ENCODE results near the gene PREP. TPM values are rescaled to one million over a fixed set of nuclear protein-coding genes. Genes with fewer than 3 reads are reported as not detected.
"Not testable (repeated sequence)": the region's sequence is repeated elsewhere in the genome, so short reads cannot be mapped to it uniquely, and the experiment has no call there.

The PREP gene
- total RNA-seq, 1 donor from 2014 or later = 22.1 TPM

- DNase-seq (ENCODE audit: low spot score) = no peak
Measured at GRCh38 chr6:105270511-105270910, 132.4 kb downstream of the PREP start.

- no peak for DNase-seq (ENCODE audit: low spot score)
Measured at GRCh38 chr6:105269390-105269789, 133.5 kb downstream of the PREP start.

- no peak for DNase-seq (ENCODE audit: low spot score)
Measured at GRCh38 chr6:105263685-105264610, 138.9 kb downstream of the PREP start.

GRCh38 chr6:105259913-105260889, 142.7 kb downstream of the PREP start:
- DNase-seq (ENCODE audit: low spot score) = no peak

- no peak for DNase-seq (ENCODE audit: low spot score)
Measured at GRCh38 chr6:105258816-105259215, 144.1 kb downstream of the PREP start.

GRCh38 chr6:105257340-105257739, 145.5 kb downstream of the PREP start:
- no peak for DNase-seq (ENCODE audit: low spot score)

GRCh38 chr6:105256619-105257018, 146.3 kb downstream of the PREP start:
- DNase-seq (ENCODE audit: low spot score) = no peak

- no peak for DNase-seq (ENCODE audit: low spot score)
Measured at GRCh38 chr6:105253787-105254186, 149.1 kb downstream of the PREP start.

GRCh38 chr6:105251689-105252088, 151.2 kb downstream of the PREP start:
- no peak for DNase-seq (ENCODE audit: low spot score)

- no peak for DNase-seq (ENCODE audit: low spot score)
Measured at GRCh38 chr6:105250533-105250932, 152.3 kb downstream of the PREP start.

- no peak for DNase-seq (ENCODE audit: low spot score)
Measured at GRCh38 chr6:105243487-105243886, 159.4 kb downstream of the PREP start.

- DNase-seq (ENCODE audit: low spot score) = no peak
Measured at GRCh38 chr6:105235155-105235554, 167.7 kb downstream of the PREP start.

GRCh38 chr6:105231771-105232170, 171.1 kb downstream of the PREP start:
- not testable (repeated sequence) for DNase-seq (ENCODE audit: low spot score)

Other genes starting within 250 kb of the PREP start
- 0.26 TPM for gene POPDC3, start 223.1 kb downstream of the PREP start, total RNA-seq

Measured in mucosa of gallbladder (tissue), 1 donor.